Fibroblast of skin of right biceps (primary cell): Measurements from ENCODE around the gene PANX1.

Experiments
- DNase-seq: peaks from one replicate; pipeline ENCODE4 v3.0.0-alpha.2; 2013

PANX1 gene

GRCh38 chr11:94186342-94187203, 57.9 kb downstream of the PANX1 start:
- no peak for DNase-seq

GRCh38 chr11:94193288-94193687, 64.6 kb downstream of the PANX1 start:
- DNase-seq: peak; percentile 90

- no peak for DNase-seq
Observed at GRCh38 chr11:94194712-94195111, 66.1 kb downstream of the PANX1 start.

DNA sequence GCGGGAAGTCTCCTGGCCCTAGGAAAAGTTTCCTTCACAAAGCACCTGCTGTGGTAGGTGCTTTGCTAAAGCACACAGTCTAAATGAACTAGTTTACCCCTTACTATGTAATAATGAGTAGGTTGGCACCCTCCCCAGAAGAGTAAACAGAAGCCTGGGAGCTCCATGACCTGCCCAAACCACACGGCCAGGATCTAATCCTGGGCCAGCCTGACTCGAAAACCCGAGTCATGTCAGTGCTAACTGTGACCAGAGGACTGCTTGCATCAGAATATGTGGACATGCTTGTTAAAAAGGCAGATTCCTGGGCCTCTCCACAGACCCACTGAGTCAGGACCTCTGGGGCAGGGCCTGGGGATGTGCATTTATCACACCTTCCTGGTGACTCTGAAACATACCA, 67.7 kb downstream of the PANX1 start:
- DNase-seq: no peak

GRCh38 chr11:94198718-94199117, 70.1 kb downstream of the PANX1 start:
- no peak for DNase-seq

DNA sequence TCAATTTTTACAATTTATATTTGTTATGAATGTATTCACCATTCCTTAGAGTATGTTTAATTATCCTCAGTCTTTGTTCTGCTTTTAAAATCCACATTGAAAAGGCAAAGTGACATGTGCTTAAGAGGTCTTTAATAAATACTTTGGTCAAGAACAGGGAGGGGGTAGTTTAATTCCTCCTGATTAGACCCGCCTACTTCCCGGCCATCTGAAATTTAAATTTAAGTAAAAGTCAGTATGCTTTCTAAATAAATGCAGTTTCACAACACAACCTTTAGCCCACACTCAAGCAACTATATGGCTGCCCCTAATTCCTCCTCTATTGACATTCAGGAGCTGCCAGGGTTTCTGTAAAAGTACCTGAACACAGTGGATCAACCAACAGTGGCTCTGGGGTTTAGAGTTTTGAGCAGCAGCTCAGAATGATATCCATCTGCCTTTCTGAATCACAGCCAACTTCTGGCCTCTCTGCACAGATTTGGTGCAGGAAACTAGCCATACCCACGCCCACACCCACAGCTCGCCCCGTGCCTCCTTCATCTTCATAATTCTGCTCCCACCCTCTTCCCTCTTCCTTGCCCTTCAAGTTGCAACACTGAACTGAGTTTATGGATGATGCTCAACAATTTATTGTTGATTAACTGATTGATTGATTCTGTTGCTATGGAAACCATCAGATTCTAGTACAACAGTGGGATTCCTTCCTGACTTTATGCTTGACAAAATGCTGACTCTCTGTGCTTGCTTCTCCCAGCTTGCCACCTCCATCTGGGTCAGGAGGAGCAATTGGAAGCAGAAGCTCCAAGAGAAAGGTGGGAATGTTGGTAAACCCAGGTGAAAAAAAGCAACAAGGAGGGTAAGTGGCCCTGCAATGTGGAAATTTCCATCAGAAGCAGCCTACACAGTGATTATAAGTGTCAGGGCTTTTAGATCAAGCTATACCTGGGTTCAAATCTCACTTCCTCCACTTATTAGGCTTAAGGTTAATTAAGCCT, 70.8 kb downstream of the PANX1 start:
- no peak for DNase-seq

DNA sequence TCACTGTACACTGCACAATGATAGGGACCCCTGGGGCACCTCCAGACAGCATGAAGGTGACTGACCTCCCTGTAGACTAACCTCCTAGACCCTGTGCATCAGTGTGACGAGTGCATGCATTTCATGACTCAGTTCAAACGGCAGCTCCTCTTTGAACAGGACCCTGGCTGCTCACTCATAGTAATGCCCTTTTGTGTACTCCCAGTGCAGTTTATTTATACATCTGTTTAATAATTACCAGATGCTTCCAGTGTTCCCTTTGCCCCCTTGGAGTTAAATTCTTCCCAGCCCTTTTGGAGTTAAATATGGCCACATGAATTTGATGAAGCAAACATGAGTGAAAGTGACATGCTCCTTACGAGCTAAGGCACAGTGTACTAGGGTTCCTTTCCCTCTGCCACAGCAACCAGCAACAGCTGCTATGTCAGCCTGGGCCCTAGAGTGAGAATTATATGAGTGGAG, 72.4 kb downstream of the PANX1 start:
- DNase-seq: peak; percentile 83

- DNase-seq: no peak
Observed at GRCh38 chr11:94203070-94203469, 74.4 kb downstream of the PANX1 start.

DNA sequence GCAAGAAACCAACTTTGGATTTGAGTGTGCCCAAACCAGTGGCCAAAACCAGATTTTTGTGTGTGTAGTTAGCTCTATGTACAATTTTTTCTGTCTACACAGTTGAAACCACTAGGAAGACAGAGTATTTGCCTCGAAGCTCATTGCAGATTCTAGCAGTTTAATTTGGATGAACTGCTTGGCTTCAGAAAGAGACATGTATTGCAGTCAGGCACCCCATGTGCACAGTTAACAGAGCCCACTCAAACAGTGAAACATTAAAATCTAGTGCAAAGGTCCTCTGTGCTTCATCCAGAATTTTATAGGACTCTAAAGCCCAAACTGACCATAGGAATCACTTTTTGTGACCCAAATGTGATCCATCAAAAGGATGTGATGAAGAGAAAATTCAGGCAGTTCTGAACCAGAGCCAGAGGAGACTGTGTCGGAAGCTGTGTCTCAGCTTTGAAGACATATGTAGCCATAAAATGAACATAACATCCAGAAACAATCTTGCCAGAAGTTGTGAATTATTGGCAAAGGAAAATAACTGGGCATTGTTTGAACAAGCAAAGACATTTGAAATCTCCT, 82.7 kb downstream of the PANX1 start:
- no peak for DNase-seq

GRCh38 chr11:94212898-94213297, 84.3 kb downstream of the PANX1 start:
- no peak for DNase-seq

DNA sequence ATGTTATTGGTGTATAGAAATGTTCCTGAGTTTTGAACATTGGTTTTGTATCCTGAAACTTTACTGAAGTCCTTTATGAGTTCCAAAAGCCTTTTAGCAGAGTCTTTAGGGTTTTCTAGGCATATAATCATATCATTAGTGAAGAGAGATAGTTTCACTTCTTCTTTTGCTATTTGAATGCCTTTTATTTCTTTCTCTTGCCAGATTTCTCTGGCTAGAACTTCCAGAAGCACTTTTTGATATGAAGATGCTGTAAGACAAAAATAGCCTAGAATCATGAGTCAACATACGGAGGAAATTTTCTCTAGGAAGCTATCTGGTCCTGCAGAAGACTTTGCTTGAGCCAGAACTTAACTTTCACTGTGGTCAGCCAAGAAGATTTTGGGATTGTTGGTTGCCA, 89.1 kb downstream of the PANX1 start:
- no peak for DNase-seq

DNA sequence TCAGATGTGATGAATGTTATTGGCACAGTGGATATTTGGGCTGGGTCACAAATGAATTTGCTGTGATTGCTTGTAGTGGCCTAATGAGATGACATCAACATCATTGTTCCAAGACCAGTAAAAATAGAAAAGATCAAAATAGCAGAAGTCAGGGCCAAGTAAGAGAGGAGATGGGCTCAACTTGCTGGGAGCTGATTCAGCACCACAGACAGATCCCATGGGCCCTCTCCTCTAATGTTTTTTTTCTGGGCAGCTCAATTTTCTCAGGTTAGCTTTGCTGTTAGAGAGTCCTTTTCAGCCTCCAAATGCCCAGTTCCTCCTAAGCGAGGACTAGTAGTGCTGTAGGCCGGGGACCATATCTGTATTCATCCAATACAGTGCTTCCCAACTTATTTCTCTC, 89.7 kb downstream of the PANX1 start:
- no peak for DNase-seq

DNA sequence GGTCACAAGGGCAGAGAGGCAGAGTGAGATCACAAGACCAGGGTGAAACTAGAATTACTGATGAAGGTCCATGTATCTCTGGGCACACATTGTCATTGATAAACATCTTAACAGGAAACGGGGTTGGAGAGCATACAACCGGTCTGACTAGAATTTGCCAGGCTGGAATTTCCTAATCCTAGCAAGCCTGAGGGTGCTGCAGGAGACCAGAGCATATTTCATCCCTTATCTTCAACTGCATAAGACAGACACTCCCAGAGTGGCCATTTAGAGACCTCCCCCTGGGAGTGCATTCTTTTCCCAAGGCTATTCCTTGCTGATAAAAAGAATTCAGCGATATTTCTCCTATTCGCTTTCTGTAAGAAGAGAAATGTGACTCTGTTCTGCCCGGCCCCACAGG, 91.1 kb downstream of the PANX1 start:
- no peak for DNase-seq

DNA sequence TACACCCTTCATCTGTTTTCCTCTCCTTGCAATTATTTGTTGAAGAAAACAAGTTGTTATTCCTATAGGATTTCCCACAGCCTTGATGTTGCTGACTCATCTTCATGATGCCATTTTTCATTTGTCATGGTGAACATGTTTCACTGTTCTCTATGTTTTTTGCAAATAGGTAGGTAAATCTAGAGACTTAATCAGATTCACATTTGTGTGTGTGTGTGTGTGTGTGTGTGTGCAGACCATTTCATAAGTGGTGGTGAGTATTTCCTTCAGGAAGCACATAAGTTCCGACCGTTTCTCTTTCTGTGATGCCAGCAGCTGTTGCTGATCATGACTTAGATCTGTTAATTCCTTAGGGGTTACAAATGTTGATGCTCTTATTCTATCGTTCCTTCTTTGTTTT, 95.4 kb downstream of the PANX1 start:
- no peak for DNase-seq
